WERI-Rb-1 (cell line): ENCODE measurements around the gene SLIT3.

Source experiments
- DNase-seq: peaks from one replicate; pipeline ENCODE4 v3.0.0-alpha.2; 2020
- H3K27ac ChIP-seq: fragments of 250-450 bp; sonication (Bioruptor Pico); 2 replicates; pipeline ENCODE4 v1.5.1; 2020; ENCODE audit warnings: mild to moderate bottlenecking, moderate library complexity
- H3K27me3 ChIP-seq: fragments of 250-450 bp; sonication (Bioruptor Pico); 2 replicates; pipeline ENCODE4 v1.5.1; 2021; ENCODE audit warnings: mild to moderate bottlenecking, low read depth, moderate library complexity; ENCODE audit not compliant: insufficient read depth, severe bottlenecking
- H3K36me3 ChIP-seq: fragments of 250-450 bp; sonication (Bioruptor Pico); 2 replicates; pipeline ENCODE4 v1.5.1; 2020; ENCODE audit warnings: mild to moderate bottlenecking, moderate library complexity
- H3K4me3 ChIP-seq: 2 replicates; pipeline ENCODE4 v1.5.1; 2011; ENCODE audit warnings: low read depth, mild to moderate bottlenecking, control low read depth, low read length
- H3K9me3 ChIP-seq: fragments of 250-450 bp; sonication (Bioruptor Pico); 2 replicates; pipeline ENCODE4 v1.5.1; 2021; ENCODE audit warnings: mild to moderate bottlenecking, moderate library complexity; ENCODE audit not compliant: severe bottlenecking
- TF ChIP-seq, protein P1 (sequence below): IDR thresholded peaks from 2 replicates; pipeline ENCODE4 v1.5.1; 2011; ENCODE audit warnings: low read depth, mild to moderate bottlenecking, control low read depth, inconsistent platforms, low read length

The SLIT3 gene

DNA sequence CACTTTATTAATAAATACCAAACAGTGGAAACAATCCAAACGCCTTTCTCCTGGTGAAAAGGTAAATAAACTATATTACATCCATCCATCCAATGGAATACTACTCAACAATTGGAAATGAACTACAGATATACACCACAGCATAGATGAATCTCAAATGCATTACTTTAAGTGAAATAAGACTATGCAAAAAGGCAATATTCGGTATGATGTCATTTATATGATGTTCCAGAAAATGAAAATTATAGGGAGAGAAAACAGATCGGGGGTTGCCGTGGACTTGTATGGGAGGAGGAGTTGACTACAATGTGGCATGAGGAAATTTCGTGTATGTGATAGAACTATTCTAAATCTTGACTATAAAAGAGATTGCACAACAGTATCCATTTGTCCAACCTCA is 27.5 kb upstream of the SLIT3 start:
- Histone ChIP-seq H3K36me3 (no peaks in the 10 kb centered on the region), H3K9me3 (no peaks in the 10 kb centered on the region), H3K27ac (no peak overlapping the region), H3K4me3 (no peak overlapping the region), H3K27me3 (peaks cover 62% of the 10 kb centered on the region)
- TF ChIP-seq, protein P1, sequence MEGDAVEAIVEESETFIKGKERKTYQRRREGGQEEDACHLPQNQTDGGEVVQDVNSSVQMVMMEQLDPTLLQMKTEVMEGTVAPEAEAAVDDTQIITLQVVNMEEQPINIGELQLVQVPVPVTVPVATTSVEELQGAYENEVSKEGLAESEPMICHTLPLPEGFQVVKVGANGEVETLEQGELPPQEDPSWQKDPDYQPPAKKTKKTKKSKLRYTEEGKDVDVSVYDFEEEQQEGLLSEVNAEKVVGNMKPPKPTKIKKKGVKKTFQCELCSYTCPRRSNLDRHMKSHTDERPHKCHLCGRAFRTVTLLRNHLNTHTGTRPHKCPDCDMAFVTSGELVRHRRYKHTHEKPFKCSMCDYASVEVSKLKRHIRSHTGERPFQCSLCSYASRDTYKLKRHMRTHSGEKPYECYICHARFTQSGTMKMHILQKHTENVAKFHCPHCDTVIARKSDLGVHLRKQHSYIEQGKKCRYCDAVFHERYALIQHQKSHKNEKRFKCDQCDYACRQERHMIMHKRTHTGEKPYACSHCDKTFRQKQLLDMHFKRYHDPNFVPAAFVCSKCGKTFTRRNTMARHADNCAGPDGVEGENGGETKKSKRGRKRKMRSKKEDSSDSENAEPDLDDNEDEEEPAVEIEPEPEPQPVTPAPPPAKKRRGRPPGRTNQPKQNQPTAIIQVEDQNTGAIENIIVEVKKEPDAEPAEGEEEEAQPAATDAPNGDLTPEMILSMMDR = no peak
- no peak for DNase-seq

DNA sequence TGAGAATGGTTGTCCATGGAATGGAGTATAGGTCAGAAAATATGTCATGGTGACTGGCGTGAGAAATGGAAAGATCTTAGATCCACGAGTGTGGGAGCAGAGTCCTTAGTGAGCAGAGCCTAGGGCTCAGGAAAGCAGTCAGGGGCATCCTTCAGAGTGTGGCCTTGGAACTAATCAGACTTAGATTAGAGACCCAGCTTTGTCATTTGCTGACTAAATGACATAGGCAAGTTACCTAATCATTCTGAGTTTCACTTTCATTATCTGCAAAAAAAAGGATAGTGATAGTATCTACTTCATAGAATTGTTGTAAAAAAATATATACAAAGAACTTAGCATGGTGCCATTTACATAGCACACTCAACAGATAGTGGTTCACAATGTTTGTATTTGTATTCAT is 24.3 kb upstream of the SLIT3 start:
- TF ChIP-seq, protein P1 = no peak
- H3K4me3 ChIP-seq = no peak overlapping the region
- H3K27ac ChIP-seq = no peak overlapping the region
- no peak for DNase-seq
- H3K9me3 ChIP-seq = no peaks in the 10 kb centered on the region
- no peaks in the 10 kb centered on the region for H3K36me3 ChIP-seq
- peaks cover 55% of the 10 kb centered on the region for H3K27me3 ChIP-seq

DNA sequence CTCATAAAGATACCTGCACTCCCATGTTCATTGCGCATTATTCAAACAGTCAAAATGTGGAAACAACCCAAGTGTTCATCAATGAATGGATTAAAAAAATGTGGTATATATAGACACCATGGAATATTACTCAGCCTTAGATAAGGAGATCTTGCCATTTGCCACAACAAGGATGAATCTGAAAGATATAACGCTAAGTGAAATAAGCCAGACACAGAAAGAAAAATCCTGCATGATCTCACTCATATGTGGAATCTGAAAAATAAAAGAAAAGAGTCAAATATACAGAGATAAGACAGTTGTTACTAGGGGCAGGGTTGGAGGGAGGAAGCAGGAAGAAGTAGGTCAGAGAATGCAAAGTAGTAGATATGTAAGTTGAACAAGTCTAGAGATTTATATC is 17.6 kb upstream of the SLIT3 start:
- TF ChIP-seq, protein P1 = no peak

DNA sequence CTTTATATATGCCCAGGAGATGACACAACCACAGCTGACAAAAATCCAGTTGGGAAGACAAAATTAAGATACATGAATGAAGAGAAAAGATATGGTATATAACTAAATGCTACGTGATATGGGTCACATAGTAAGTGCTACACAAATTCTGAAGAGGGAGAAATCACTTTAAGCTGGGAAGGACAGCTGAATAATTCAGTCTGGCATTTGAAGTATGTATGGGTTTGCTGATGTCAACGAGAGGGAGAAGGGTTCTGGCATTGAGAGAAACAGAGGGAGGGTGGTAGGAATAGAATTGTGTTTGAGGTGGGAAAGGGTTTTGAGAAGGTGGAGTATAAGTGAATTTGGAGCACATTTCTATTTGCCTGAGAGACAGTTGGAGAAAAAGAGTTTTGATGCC is 6.7 kb upstream of the SLIT3 start:
- peaks cover 84% of the 10 kb centered on the region for H3K27me3 ChIP-seq
- TF ChIP-seq, protein P1 = no peak
- DNase-seq = no peak

More for the DNA sequence above, 17.6 kb upstream of the SLIT3 start:
- Histone ChIP-seq H3K9me3 (no peaks in the 10 kb centered on the region), H3K4me3 (no peak overlapping the region), H3K36me3 (no peaks in the 10 kb centered on the region), H3K27ac (no peak overlapping the region), H3K27me3 (peaks cover 42% of the 10 kb centered on the region)
- DNase-seq = no peak

DNA sequence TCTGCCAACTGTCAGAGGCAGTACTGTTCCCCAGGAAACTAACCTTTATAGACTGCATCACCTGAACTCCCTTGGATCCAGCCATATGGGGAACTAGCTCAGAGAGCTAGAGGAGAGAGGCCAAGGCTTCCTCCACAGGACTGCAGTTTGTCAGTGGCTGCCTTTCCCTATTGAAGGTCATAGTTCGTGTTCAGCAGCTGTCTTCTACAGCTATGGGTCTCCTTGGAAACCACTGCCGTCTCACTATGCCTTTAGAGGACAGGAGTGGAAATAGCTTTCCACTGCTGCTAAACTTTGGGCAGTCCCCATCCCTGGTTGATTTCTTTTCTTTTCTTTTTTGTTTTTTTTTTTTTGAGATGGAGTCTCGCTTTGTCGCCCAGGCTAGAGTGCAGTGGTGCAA is 4.4 kb upstream of the SLIT3 start:
- H3K9me3 ChIP-seq = no peaks in the 10 kb centered on the region
- H3K36me3 ChIP-seq = no peaks in the 10 kb centered on the region

More for the DNA sequence above, 6.7 kb upstream of the SLIT3 start:
- Histone ChIP-seq H3K36me3 (no peaks in the 10 kb centered on the region), H3K27ac (no peak overlapping the region), H3K4me3 (no peak overlapping the region), H3K9me3 (no peaks in the 10 kb centered on the region)

DNA sequence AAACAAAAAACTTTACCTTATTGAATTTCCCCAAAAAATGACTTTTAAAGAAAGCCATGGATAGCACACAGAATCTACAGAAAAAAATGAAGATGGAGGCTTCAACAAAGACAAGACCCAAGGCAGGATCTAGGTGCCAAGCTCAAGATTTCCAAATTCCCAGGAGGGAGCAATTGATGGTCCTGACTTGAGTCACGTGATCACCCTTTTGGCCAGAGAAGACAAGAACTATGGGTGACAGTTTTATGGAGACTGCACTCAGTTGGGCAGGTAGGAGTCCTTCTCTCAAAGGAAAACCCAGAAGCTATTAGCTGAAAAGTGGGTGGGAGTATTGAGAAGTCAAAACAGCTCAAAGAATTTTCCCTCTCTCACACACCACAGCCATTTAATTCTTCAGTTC is 3.2 kb upstream of the SLIT3 start:
- TF ChIP-seq, protein P1 = no peak
- H3K27me3 ChIP-seq = peaks cover 88% of the 10 kb centered on the region
- no peak for DNase-seq
- H3K4me3 ChIP-seq = no peak overlapping the region
- H3K9me3 ChIP-seq = no peaks in the 10 kb centered on the region
- H3K36me3 ChIP-seq = no peaks in the 10 kb centered on the region
- no peak overlapping the region for H3K27ac ChIP-seq

More for the DNA sequence above, 4.4 kb upstream of the SLIT3 start:
- TF ChIP-seq, protein P1 = no peak
- Histone ChIP-seq H3K27ac (no peak overlapping the region), H3K27me3 (peaks cover 84% of the 10 kb centered on the region), H3K4me3 (no peak overlapping the region)
- no peak for DNase-seq
